GM19438 (cell line): ENCODE measurements around the gene CMA1.
"Not testable (repeated sequence)": the region's sequence is repeated elsewhere in the genome, so short reads cannot be mapped to it uniquely, and the experiment has no call there.

Experiments used
- ATAC-seq: cut with Tn5 transposase; IDR thresholded peaks from one replicate; pipeline ENCODE4 v1.9.1; 2021; ENCODE audit warnings: low read depth; ENCODE audit not compliant: unreplicated experiment

Gene CMA1

DNA sequence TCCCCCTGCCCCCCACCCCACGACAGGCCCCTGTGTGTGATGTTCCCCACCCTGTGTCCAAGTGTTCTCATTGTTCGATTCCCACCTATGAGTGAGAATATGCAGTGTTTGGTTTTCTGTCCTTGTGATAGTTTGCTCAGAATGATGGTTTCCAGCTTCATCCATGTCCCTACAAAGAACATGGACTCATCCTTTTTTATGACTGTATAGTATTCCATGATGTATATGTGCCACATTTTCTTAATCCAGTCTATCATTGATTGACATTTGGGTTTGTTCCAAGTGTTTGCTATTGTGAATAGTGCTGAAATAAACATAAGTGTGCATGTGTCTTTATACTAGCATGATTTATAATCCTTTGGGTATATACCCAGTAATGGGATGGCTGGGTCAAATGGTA is 37.6 kb downstream of the CMA1 start:
- not testable (repeated sequence) for ATAC-seq

DNA sequence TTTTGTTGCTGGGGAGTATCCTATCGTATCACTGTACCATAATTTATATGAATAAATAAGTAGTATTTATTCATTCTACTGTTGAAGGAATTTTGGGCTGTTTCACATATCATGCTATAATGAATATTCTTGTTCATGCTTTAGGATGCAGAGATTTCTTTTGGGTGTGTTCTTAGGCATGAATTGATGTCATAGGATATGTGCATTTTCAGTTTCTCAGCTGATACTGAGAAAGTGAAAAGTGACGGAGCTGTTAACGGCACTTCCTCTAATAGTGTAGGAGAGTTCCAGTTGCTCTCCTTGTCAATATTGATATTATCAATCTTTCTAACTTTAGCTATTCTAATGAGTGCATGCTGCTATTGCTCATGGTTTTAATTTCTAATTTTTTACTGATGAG is 42.3 kb downstream of the CMA1 start:
- no peak for ATAC-seq

DNA sequence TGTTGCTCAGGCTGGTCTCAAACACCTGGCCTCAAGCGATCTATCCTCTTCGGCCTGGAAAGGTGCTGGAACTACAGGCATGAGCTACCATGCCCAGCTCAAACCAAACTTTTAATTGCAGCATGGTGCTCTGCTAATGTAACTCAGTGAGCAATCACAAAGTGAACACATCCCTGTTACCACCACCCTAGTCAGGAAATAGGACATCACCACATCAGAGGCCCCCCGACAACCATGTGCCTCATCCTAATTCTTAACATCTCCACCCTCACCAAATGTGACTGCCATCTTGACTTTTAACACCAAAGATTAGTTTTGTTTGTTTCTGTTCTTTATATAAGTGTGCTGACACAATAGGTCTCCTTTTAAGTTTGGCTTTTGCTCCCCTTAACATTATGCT is 42.7 kb downstream of the CMA1 start:
- no peak for ATAC-seq

DNA sequence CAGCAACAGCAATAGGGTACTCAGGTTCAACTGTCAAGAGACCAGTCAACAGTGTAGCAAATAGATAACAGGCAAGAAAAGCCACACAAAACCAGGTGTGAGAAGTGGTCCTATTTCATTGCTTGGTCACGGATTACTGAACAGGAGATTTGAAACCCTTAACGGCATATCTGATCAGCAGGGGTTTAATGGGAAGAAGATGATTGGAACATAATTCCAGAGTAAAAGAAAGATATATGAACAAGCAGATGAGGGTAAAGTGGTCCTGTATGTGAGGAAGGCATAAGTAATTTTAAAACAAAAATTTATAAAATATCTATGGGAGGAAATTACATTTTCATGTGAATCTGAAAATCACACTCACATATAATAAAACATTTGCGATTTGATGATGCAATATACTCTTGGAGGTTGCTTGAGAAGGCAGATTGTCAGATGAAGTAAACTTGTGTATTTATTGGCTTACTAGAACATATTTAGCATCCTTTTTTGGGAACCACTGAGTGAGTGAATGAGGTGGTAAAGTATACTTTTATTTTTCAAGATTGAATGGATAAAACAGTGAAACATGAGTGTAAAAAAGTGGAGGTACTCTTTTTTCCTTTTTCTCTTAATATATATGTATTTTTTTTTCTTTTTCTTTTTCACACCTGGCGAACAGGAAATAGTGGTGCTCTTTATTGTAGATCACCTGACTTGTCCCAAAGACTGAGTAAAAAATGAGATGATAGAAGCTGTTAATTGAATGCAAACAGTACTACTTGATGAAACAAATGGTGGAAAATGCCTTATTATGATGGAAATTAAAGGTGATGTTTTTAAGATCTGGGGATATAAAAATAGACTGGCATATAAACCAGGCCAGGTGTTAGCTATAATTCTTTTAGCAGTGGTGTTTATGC is 43.9 kb downstream of the CMA1 start:
- ATAC-seq = no peak

DNA sequence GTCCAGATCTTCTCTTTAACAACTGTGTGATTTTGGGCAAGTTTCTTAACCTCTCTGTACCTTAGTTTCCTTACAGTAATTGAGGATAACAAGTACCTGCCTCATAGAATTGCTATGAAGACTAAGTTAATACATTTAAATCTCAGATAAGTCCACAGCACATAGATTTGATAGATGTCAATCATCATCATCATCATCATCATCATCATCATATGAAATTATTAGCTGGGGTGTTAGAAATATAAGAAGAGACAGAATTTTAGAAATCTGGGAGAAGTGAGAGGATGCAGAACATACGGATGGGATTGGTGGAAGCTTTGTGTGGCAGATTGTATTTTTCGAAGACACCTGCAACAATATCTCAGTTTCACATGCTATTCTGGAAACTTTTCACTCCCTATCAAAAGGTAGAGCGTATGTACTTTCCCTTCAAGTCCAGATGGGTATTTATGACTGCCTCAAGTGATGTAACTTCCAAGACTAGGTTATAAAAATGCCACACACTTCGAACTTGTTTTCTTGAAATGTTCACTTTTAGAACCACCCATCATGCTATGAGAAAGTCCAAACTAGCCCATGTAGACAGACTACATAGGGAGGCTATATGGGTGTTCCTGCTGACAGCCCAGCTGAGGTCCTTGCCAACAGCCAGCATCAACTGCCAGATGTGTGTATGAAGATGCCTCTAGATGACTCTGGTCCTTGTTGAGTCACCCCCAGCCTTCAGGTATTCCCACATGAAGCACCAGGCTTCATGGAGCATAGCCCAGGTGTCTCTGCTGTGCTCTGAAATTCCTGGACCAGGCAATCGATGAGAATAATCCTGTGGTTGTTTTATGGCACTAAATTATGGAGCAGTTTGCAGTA is 44.8 kb downstream of the CMA1 start:
- ATAC-seq = no peak

DNA sequence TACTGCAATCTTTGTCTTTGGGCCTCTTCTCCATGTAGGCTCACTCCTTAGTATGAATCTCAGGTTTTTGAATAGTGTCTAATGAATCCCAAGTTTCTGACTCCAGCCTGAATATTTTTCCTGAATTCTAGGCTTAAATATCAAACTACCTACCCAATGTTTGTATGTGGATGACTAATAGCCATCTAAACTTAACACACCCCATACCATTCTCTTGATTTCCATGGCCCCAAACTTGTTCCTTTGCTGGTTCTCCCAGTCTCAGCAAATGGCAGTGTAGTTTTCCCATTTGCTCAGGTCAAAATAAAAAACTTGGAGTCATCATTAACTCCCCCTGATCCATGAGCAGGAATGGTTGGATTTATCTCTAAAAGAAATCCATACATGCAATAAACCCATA is 46.7 kb downstream of the CMA1 start:
- no peak for ATAC-seq

DNA sequence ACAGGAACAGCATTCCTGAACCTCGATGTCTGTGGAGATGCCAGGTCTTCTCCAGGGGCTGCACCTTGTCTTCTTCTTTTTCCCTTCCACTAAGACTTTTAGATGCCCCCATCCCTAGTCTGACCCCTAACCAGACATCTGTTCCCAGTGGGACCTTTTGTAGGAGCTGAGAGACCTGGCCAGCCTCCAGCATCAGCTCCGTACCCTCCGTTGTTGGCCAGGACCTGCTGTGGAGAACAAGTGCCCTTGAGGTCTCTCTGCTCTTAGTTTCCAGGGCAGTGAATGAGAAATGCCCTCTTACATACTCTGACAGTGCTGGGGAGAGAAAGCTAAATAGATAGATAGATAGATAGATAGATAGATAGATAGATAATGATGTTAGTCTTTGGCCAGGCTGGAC is 48.7 kb downstream of the CMA1 start:
- no peak for ATAC-seq

DNA sequence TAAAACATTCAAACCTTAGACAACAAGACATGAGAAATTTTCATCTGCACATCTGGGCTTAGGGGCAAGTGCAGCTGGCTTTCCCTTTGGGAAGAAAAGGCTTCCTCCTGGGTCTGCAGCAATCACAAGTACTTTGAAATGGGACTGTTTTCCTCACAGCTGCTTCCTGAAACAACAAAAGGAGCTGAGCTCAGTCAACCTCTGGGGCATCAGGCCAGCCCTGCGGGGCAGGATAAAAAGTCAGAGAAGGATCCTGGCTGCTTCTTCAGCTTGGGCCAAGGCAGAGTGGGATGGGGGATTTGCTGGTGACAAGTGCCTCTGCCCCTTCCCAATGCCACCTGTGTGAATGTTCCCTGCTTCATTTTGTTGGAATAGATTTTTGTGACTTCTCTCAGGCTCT is 49.3 kb downstream of the CMA1 start:
- no peak for ATAC-seq

DNA sequence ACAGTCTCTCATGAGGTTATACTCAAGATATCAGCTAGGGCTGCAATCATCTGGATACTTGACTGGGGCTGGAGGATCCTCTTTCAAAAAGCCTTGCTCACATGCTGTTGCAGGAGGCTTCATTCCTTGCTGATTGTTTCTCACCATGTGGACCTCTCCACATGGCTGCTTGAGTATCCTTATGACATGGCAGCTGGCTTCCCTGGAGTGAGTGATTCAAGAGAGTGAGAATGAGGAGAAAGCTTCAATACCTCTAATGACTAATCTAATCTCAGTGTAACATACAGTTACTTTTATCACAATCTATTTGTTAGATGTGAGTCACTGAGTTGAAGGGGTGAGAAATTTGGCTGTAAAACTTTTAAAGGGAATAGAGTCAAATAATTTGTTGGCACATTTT is 51.1 kb downstream of the CMA1 start:
- no peak for ATAC-seq
